Parathyroid adenoma (tissue), 2 donors: ENCODE data around the gene NDUFAF2.

Source experiments
- H2AFZ ChIP-seq: fragments of 300-600 bp; sonication (generic); one replicate; pipeline ENCODE4 v1.7.0; 2017; ENCODE audit warnings: antibody characterized with exemption, mild to moderate bottlenecking
- H3K27ac ChIP-seq: fragments of 300-600 bp; sonication (generic); one replicate; pipeline ENCODE4 v1.7.0; 2017
- H3K27me3 ChIP-seq: fragments of 300-600 bp; sonication (generic); one replicate; pipeline ENCODE4 v1.7.0; 2017; ENCODE audit warnings: low read length; ENCODE audit not compliant: control insufficient read depth, insufficient read depth
- H3K36me3 ChIP-seq: fragments of 300-600 bp; sonication (generic); one replicate; pipeline ENCODE4 v1.7.0; 2017; ENCODE audit warnings: low read length; ENCODE audit not compliant: control insufficient read depth, insufficient read depth
- H3K4me1 ChIP-seq: fragments of 300-600 bp; sonication (generic); one replicate; pipeline ENCODE4 v1.7.0; 2017; ENCODE audit warnings: control low read depth
- H3K4me2 ChIP-seq: fragments of 300-600 bp; sonication (generic); one replicate; pipeline ENCODE4 v1.7.0; 2017; ENCODE audit warnings: low read length
- H3K4me3 ChIP-seq: fragments of 300-600 bp; sonication (generic); one replicate; pipeline ENCODE4 v1.7.0; 2017; ENCODE audit warnings: low read depth, low read length
- H3K79me2 ChIP-seq: fragments of 300-600 bp; sonication (generic); one replicate; pipeline ENCODE4 v1.7.0; 2017; ENCODE audit warnings: control low read depth
- H3K9ac ChIP-seq: fragments of 300-600 bp; sonication (generic); one replicate; pipeline ENCODE4 v1.7.0; 2017; ENCODE audit warnings: mild to moderate bottlenecking
- H3K9me3 ChIP-seq: fragments of 300-600 bp; sonication (generic); one replicate; pipeline ENCODE4 v1.7.0; 2017; ENCODE audit warnings: low read length; ENCODE audit not compliant: control insufficient read depth
- TF ChIP-seq, protein P1 (sequence below): fragments of 300-600 bp; sonication (generic); IDR thresholded peaks from one replicate; pipeline ENCODE4 v1.7.0; 2017; ENCODE audit warnings: antibody characterized with exemption, mild to moderate bottlenecking
- donor health status: primary hyperparathyroidism.

NDUFAF2 gene

DNA sequence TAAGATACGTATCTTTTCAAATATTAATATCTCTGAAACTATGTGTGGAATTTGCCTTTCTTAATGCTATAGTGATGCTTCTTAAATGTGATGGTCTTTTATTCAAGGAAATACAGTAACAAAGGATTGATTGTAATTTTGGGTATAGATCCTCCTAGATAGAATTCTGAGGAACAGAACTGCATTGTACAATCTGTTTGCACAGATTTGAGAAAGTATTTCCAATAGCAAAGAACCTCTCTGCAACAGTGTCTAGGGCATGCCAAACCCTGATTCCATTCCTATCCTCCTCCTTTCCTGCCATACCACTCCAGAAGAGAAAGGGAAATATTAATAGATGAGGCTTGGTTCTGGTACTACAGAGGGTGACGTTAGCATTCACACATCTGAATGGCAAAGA, 206.9 kb downstream of the NDUFAF2 start:
- Histone ChIP-seq H3K4me2 (no peak overlapping the region), H3K4me3 (no peak overlapping the region), H2AFZ (no peak overlapping the region), H3K27me3 (no peaks in the 10 kb centered on the region), H3K9me3 (no peaks in the 10 kb centered on the region), H3K27ac (no peak overlapping the region), H3K9ac (no peak overlapping the region), H3K79me2 (no peaks in the 10 kb centered on the region), H3K36me3 (no peaks in the 10 kb centered on the region), H3K4me1 (no peaks in the 10 kb centered on the region)
- TF ChIP-seq, protein P1, sequence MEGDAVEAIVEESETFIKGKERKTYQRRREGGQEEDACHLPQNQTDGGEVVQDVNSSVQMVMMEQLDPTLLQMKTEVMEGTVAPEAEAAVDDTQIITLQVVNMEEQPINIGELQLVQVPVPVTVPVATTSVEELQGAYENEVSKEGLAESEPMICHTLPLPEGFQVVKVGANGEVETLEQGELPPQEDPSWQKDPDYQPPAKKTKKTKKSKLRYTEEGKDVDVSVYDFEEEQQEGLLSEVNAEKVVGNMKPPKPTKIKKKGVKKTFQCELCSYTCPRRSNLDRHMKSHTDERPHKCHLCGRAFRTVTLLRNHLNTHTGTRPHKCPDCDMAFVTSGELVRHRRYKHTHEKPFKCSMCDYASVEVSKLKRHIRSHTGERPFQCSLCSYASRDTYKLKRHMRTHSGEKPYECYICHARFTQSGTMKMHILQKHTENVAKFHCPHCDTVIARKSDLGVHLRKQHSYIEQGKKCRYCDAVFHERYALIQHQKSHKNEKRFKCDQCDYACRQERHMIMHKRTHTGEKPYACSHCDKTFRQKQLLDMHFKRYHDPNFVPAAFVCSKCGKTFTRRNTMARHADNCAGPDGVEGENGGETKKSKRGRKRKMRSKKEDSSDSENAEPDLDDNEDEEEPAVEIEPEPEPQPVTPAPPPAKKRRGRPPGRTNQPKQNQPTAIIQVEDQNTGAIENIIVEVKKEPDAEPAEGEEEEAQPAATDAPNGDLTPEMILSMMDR, result no peak

DNA sequence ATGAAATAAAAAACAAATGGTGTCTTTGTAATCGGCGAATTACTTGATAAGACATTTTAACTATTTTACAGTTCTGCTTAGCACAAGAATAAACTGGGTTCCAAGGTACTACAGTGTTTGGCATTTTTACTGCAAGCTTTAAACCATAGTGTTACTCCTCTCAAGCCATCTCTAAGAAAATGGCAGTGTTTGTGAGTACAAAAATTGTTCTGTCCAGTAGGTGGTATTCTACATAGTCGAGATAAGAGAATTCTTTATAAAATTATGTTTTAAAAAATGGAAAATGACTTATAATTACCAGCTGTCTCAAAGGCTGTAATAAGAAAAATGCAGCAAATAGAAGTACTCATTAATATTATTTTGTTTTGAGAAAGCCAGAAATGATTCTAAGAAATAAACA, 214.1 kb downstream of the NDUFAF2 start:
- peaks cover 3% of the 10 kb centered on the region for H3K4me1 ChIP-seq
- H3K27ac ChIP-seq, result no peak overlapping the region
- H3K4me2 ChIP-seq, result no peak overlapping the region
- no peak overlapping the region for H2AFZ ChIP-seq
- no peak overlapping the region for H3K9ac ChIP-seq
- no peaks in the 10 kb centered on the region for H3K36me3 ChIP-seq
- no peaks in the 10 kb centered on the region for H3K27me3 ChIP-seq
- TF ChIP-seq, protein P1, result no peak
- H3K79me2 ChIP-seq, result no peaks in the 10 kb centered on the region
- H3K4me3 ChIP-seq, result no peak overlapping the region
- H3K9me3 ChIP-seq, result no peaks in the 10 kb centered on the region

DNA sequence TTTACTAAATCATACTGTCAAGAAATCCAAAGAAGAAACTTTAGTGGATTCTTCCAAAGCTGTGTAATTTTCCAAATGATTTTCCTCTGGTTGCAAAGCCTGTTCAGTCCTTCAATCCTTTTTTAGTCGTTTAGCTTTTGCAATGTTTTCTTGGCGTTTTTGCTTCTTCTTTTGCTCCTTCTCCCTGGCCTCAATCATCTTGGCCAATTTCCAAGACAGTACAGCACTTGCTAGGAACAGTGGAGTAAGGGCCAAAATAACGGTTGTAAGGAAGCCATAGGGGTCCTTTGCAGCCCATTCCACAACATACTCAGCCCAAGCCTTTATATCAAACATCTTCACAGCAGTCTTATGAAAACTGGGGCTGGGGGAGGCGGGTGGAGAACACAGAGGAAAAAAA, 214.8 kb downstream of the NDUFAF2 start:
- Histone ChIP-seq H3K4me3 (no peak overlapping the region), H2AFZ (no peak overlapping the region), H3K36me3 (no peaks in the 10 kb centered on the region), H3K4me2 (no peak overlapping the region), H3K27ac (no peak overlapping the region), H3K4me1 (peaks cover 7% of the 10 kb centered on the region), H3K27me3 (no peaks in the 10 kb centered on the region), H3K9ac (no peak overlapping the region), H3K79me2 (no peaks in the 10 kb centered on the region), H3K9me3 (no peaks in the 10 kb centered on the region)
- TF ChIP-seq, protein P1, result no peak

DNA sequence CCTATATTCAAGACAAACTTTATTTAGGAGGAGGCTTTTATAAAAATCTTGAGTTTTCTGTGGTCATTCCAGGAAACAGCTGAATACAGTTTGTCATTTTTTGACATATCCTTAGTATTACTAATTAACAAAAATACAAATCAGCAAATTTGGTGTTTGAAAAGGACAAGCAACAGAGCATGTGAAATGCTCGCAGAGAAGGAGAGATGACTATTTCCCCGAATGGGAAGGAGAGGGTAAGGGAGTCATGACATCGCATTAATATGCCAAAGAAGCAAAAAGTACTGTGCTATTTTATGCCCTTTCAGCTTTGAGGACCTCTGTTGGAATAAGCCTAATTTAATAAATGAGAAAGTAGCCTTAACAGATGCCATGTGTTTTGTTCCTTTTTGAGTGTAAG, 215.5 kb downstream of the NDUFAF2 start:
- H3K4me2 ChIP-seq, result no peak overlapping the region
- H3K4me1 ChIP-seq, result peaks cover 7% of the 10 kb centered on the region
- no peaks in the 10 kb centered on the region for H3K36me3 ChIP-seq
- TF ChIP-seq, protein P1, result no peak
- H2AFZ ChIP-seq, result no peak overlapping the region
- no peaks in the 10 kb centered on the region for H3K9me3 ChIP-seq
- H3K27ac ChIP-seq, result no peak overlapping the region
- H3K4me3 ChIP-seq, result no peak overlapping the region
- no peak overlapping the region for H3K9ac ChIP-seq
- H3K27me3 ChIP-seq, result no peaks in the 10 kb centered on the region
- peaks cover 2% of the 10 kb centered on the region for H3K79me2 ChIP-seq

DNA sequence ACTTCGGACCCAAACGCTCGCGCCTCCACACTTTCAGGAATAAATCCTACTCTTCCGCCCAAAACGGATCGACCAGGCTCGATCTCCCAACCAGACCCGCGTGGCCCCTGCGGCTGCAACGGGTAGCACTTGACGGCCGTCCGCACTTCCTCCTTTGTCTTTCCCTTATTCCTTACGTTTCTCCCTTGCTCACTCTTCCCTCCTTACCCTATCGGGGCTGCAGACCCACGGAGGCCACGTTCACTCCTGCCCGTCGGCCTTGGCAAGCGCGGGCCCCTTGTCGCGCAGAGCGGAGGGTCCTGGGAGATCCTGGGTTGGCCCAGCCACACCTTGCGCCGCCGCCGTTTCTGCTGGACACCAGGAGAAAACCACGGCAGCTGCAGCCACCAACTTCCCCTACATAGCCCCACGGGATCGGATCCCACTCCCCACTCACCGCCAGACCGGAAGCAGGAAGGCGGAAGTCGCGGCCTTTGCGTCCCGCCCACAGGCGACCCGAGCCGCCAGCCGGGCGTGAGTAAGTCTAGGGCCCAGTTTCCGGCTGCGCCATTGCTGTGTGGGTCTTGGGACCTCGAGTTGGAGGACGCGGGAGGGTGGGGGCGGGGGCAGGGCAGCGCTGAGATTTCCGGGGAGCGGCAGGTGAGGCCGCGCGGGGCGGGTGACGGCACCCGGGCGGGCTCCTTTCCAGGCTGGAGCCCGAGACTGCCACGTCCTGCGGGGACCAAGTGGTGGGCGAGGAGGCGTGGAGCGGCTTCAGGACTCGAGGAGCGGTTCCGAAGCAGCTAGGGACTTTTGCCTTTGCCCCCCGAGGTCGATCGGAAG, 217.2 kb downstream of the NDUFAF2 start, which contains the start of gene SMIM15:
SMIM15 (minus strand) TSS at position 459 of the 822 bp plus-strand sequence. CDS start 2,297 bp downstream, outside the sequence.
- TF ChIP-seq, protein P1, result no peak
- H3K4me2 ChIP-seq, result peak within 1 kb of the TSS; percentile 95

More for the DNA sequence above, 217.2 kb downstream of the NDUFAF2 start, which contains the start of gene SMIM15:
- peak within 1 kb of the TSS; percentile 77 for H3K9ac ChIP-seq
- H3K4me3 ChIP-seq, result peak within 1 kb of the TSS; percentile 87
- H3K36me3 ChIP-seq, result no peaks in the 10 kb centered on the region
- H3K79me2 ChIP-seq, result peaks cover 2% of the 10 kb centered on the region
- no peaks in the 10 kb centered on the region for H3K9me3 ChIP-seq
- peak within 1 kb of the TSS; percentile 94 for H3K27ac ChIP-seq
- peaks cover 7% of the 10 kb centered on the region for H3K4me1 ChIP-seq
- no peaks in the 10 kb centered on the region for H3K27me3 ChIP-seq
- peak within 1 kb of the TSS; percentile 96 for H2AFZ ChIP-seq
